ENCODE data around the gene DSN1.

Gene DSN1

GRCh38 chr20:36709126-36709525 is 64.4 kb downstream of the DSN1 start:
- POLR2A ChIA-PET (ENCODE audit: low non-redundant PET), result no interaction called here
- H3K27ac ChIP-seq, result no peak overlapping the region
- CTCF ChIA-PET, result interaction anchor here (0.8 kb wide), 1 partner anchor 183 kb away, joined by 6 read pairs; no protein-coding TSS in a partner anchor
- TF ChIP-seq CTCF (conservative IDR thresholded peaks at IDR 0.05; ENCODE audit: low read depth), result no peak
- no peak for DNase-seq (ENCODE audit: low spot score)

GRCh38 chr20:36703530-36703929 is 70.0 kb downstream of the DSN1 start:
- no peak overlapping the region for H3K27ac ChIP-seq
- DNase-seq (ENCODE audit: low spot score), result no peak
- ChIA-PET CTCF (no interaction called here), POLR2A (ENCODE audit: low non-redundant PET) (no interaction called here)
- TF ChIP-seq CTCF (conservative IDR thresholded peaks at IDR 0.05; ENCODE audit: low read depth), result no peak
